Thoracic aorta (tissue), 2 donors: Measurements from ENCODE around the gene CCDC83. TPM values are rescaled to one million over a fixed set of nuclear protein-coding genes. Genes with fewer than 3 reads are reported as not detected.

Experiments used
- ATAC-seq: fragments of 150-250 bp; one replicate; pipeline ENCODE4 v1.8.0; 2017; ENCODE audit warnings: low read depth; ENCODE audit not compliant: insufficient number of reproducible peaks, low FRiP score
- DNase-seq: peaks from one replicate; pipeline ENCODE4 v3.0.0-alpha.2; 2020; ENCODE audit warnings: low spot score
- H3K27ac ChIP-seq, 2 donors: fragments of 200-600 bp; sonication (generic); 1 replicate in 1 of 2; 2 replicates in 1 of 2; pipeline ENCODE4 v1.5.1; 2016; ENCODE audit warnings: mild to moderate bottlenecking in 2 of 2, moderate library complexity in 2 of 2
- H3K27me3 ChIP-seq: fragments of 200-600 bp; sonication (generic); replicated peaks from 2 replicates; pipeline ENCODE4 v1.6.0; 2016; ENCODE audit warnings: mild to moderate bottlenecking; ENCODE audit not compliant: insufficient read depth
- H3K36me3 ChIP-seq: fragments of 200-600 bp; sonication (generic); one replicate; pipeline ENCODE4 v1.5.1; 2016
- H3K4me1 ChIP-seq, 2 donors: fragments of 200-600 bp; sonication (generic); 1 replicate in 1 of 2; 2 replicates in 1 of 2; pipeline versions ENCODE4 v1.5.1 to v1.6.0; 2016; ENCODE audit warnings: low read depth in 2 of 2, mild to moderate bottlenecking in 1 of 2; ENCODE audit not compliant: control insufficient read depth in 1 of 2
- H3K4me3 ChIP-seq: fragments of 200-600 bp; sonication (generic); 2 replicates; pipeline ENCODE4 v1.5.1; 2016; ENCODE audit warnings: mild to moderate bottlenecking
- H3K9me3 ChIP-seq: fragments of 200-600 bp; sonication (generic); 2 replicates; pipeline ENCODE4 v1.5.1; 2016
- total RNA-seq, 2 donors: library from RNA; depleted of rRNA; stranded (reverse); fragments of >200 nt; gene quantifications; one replicate each; pipeline versions ENCODE4 v1.1.0 to v1.2.3, GENCODE V29; 2016
- TF ChIP-seq, protein P1 (sequence below): fragments of 200-600 bp; sonication (generic); IDR thresholded peaks from one replicate; pipeline ENCODE4 v1.5.1; 2019; ENCODE audit warnings: antibody characterized with exemption

CCDC83 gene
- total RNA-seq, 2 donors from 2014 or later, result not detected

DNA sequence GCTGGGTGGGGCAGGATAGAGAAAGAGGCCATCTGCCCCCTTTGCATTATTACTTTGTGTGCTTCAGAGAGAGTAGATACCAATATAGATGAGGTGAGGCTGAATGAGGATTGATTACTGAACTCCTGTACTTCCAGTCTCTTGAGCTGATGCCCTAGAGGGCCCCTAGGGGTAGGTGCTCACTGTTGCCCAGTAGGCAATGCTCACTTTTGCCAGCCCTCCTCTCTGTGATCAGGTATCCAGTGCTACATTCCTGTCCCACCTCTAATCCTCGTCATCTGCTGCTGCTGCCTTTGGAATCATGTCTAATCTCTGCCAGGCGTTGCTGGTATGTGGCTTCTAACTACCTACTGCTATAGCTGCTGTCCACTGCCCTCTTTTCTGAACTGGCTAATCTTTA, 57.2 kb downstream of the CCDC83 start:
- no peaks in the 10 kb centered on the region for H3K27me3 ChIP-seq
- H3K36me3 ChIP-seq, result no peaks in the 10 kb centered on the region
- no peaks in the 10 kb centered on the region for H3K4me1 ChIP-seq
- no peak for DNase-seq
- H3K4me3 ChIP-seq, result no peak overlapping the region
- H3K27ac ChIP-seq, result no peak overlapping the region
- H3K9me3 ChIP-seq, result no peaks in the 10 kb centered on the region
- TF ChIP-seq, protein P1, sequence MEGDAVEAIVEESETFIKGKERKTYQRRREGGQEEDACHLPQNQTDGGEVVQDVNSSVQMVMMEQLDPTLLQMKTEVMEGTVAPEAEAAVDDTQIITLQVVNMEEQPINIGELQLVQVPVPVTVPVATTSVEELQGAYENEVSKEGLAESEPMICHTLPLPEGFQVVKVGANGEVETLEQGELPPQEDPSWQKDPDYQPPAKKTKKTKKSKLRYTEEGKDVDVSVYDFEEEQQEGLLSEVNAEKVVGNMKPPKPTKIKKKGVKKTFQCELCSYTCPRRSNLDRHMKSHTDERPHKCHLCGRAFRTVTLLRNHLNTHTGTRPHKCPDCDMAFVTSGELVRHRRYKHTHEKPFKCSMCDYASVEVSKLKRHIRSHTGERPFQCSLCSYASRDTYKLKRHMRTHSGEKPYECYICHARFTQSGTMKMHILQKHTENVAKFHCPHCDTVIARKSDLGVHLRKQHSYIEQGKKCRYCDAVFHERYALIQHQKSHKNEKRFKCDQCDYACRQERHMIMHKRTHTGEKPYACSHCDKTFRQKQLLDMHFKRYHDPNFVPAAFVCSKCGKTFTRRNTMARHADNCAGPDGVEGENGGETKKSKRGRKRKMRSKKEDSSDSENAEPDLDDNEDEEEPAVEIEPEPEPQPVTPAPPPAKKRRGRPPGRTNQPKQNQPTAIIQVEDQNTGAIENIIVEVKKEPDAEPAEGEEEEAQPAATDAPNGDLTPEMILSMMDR, result no peak
- ATAC-seq, result no peak

DNA sequence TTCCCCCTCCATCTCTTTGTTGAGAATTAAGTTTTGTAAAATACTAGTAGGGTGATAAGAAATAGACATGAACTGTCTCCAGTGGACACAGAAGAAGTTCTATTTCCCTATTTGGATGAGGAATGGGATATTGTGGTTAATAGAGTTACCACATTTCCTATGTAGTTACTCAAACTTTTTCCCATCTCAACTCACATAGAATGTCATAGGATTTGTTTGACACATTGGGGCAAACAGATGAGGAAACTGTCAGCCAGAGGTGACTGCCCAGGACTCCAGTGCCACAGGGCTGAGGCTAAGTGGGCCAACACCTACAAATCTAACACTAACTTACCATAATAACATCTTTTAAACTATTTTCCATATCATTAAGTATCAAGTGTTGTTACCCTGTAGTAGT, 58.3 kb downstream of the CCDC83 start:
- ATAC-seq (no peak), DNase-seq (no peak)
- Histone ChIP-seq H3K9me3 (no peaks in the 10 kb centered on the region), H3K4me1 (no peaks in the 10 kb centered on the region), H3K4me3 (no peak overlapping the region), H3K27ac (no peak overlapping the region), H3K27me3 (no peaks in the 10 kb centered on the region), H3K36me3 (no peaks in the 10 kb centered on the region)
- TF ChIP-seq, protein P1, result no peak

DNA sequence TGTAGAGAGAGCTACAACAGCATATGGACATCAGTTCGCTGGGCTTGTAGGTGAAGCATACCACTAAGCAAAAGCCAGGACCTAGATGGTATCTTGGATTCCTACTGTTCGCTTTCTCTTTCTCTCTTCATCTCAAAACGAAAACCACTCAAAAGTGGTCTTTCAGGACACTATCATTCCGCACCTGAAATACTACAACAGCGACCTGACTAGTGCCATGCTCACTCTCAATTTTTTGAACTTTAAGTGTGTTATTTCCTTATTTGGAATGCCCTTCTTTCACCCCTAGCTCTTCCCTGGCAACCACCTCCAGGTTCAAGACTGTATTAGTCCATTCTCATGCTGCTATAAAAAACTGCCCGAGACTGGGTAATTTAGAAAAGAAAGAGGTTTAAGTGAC, 59.2 kb downstream of the CCDC83 start:
- Histone ChIP-seq H3K4me1 (no peaks in the 10 kb centered on the region), H3K27ac (no peak overlapping the region), H3K36me3 (no peaks in the 10 kb centered on the region), H3K9me3 (no peaks in the 10 kb centered on the region), H3K27me3 (no peaks in the 10 kb centered on the region), H3K4me3 (no peak overlapping the region)
- no peak for ATAC-seq
- DNase-seq, result no peak
- TF ChIP-seq, protein P1, result no peak

DNA sequence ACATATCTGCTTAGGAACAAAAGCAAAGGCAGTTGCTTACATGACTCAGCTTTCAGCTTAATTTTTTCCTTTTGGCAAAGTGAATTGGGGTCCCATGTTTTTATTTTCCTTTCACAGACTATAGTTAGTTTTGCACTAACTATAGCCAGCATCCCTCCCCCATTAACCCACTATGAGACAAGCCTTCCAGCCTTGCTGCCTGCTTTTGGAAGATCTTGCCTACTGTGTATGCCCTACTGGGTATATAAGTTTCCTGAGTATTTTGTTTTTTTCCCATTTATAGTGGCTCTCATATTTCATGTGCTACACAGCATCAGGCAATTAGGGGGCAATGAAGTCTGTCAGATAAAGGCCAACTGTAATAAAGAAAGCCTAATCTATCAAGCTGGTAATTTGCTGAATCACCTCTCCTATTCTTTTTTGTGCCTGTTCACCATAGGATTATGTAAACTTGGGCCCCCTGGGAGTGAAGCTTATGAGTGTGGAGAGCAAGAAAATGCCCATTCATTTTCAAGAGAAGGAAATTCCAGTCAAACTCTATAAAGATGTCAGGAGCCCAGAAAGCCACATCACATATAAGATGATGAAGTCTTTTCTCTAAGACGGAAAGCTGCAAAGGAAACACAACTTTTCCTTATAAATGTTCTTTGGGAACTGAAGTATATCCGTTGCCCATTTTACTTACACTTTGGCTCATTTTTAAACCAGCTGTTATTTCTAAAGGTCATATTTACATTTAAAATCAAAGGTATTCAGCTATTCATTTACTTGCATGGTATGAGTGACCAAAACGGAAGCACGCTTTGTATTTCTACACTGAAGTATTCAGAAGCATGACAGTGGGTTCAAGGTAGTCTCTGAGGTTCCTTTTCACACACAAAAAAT, 64.0 kb downstream of the CCDC83 start:
- ATAC-seq (no peak), DNase-seq (no peak)
- TF ChIP-seq, protein P1, result no peak
- H3K4me1 ChIP-seq, result no peaks in the 10 kb centered on the region
- H3K27ac ChIP-seq, result no peak overlapping the region
- H3K4me3 ChIP-seq, result no peak overlapping the region
- no peaks in the 10 kb centered on the region for H3K27me3 ChIP-seq
- no peaks in the 10 kb centered on the region for H3K36me3 ChIP-seq
- no peaks in the 10 kb centered on the region for H3K9me3 ChIP-seq

DNA sequence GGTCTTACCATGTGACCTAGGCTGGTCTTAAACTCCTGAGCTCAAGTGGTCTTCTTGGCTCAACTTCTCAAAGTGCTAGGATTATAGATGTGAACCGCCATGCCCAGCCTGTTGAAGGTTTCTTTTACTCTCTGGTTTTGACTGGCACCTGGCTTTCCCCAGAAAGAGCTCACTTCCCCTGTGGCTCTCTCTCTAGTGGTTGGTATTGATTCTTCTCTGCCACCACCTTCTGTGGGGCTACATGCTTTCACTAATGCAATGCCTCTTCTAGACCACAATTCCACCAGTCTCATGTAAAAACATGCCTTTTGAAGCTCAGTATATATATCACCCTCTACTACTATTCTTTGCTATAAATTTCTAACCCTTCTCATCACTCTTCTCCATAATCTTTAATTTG, 67.2 kb downstream of the CCDC83 start:
- H3K9me3 ChIP-seq, result no peaks in the 10 kb centered on the region
- H3K27me3 ChIP-seq, result no peaks in the 10 kb centered on the region
- H3K4me1 ChIP-seq, result no peaks in the 10 kb centered on the region
- TF ChIP-seq, protein P1, result no peak
- H3K27ac ChIP-seq, result no peak overlapping the region
- H3K4me3 ChIP-seq, result no peak overlapping the region
- H3K36me3 ChIP-seq, result no peaks in the 10 kb centered on the region
- ATAC-seq (no peak), DNase-seq (no peak)
